DND-41 (cell line): Measurements from ENCODE around the gene RAI1.

Experiments
- CTCF ChIP-seq: IDR thresholded peaks from 2 replicates; pipeline ENCODE4 v1.5.1; 2012; ENCODE audit warnings: borderline replicate concordance, low read length, moderate library complexity, mild to moderate bottlenecking; ENCODE audit not compliant: poor library complexity, severe bottlenecking; ENCODE audit errors: extremely low read depth
- EZH2 ChIP-seq: IDR thresholded peaks from 3 replicates; pipeline ENCODE4 v1.6.1; 2012; ENCODE audit warnings: borderline replicate concordance, low read depth, mild to moderate bottlenecking, moderate library complexity, low read length, inconsistent platforms; ENCODE audit not compliant: severe bottlenecking

- TF ChIP-seq CTCF = no peak
- TF ChIP-seq EZH2 = no peak
Measured at GRCh38 chr17:17835415-17836249, 154.4 kb downstream of the RAI1 start.
